SK-N-SH (cell line): ENCODE measurements around the gene JAML. TPM values are rescaled to one million over a fixed set of nuclear protein-coding genes. Genes with fewer than 3 reads are reported as not detected.

Experiments used
- CTCF ChIA-PET: fragments of 300-600, 350-600 bp; formaldehyde crosslinking; extraction: SDS; loops from one replicate; lab custom pipeline; 2021; lab: Yijun Ruan, JAX
- POLR2A ChIA-PET: fragments of 350-600 bp; sonication (Branson Sonifier 250); formaldehyde crosslinking; extraction: SDS; loops from one replicate; lab custom pipeline; 2020; ENCODE audit warnings: antibody characterized with exemption, inconsistent platforms; lab: Yijun Ruan, JAX
- DNase-seq: peaks from one replicate; pipeline ENCODE4 v3.0.0; 2012
- H2AFZ ChIP-seq: fragments of 200-600 bp; sonication (generic); 2 replicates; pipeline ENCODE4 v1.8.1; 2016; ENCODE audit warnings: antibody characterized with exemption, mild to moderate bottlenecking, low read depth
- H3F3A ChIP-seq: fragments of 200-600 bp; sonication (generic); replicated peaks from 2 replicates; pipeline ENCODE3; 2016; ENCODE audit warnings: antibody characterized with exemption, mild to moderate bottlenecking; ENCODE audit not compliant: insufficient read depth
- H3K27ac ChIP-seq, 2 experiments: fragments of 200-500 bp in 1 of 2; fragments of 200-600 bp in 1 of 2; sonication (Bioruptor generic) in 1 of 2; sonication (generic), shearing (Covaris generic) in 1 of 2; 2 replicates each; pipeline versions ENCODE4 v1.5.1 to v1.6.1; 2014 to 2016; ENCODE audit warnings: low read depth in 2 of 2, inconsistent platforms in 1 of 2, low read length in 1 of 2, mild to moderate bottlenecking in 1 of 2, mixed read lengths in 1 of 2
- H3K27me3 ChIP-seq: fragments of 200-600 bp; sonication (generic), shearing (Covaris generic); 2 replicates; pipeline ENCODE4 v1.6.1; 2016; ENCODE audit warnings: mixed run types; ENCODE audit not compliant: insufficient read depth
- H3K36me3 ChIP-seq, 2 experiments: fragments of 200-500 bp in 1 of 2; fragments of 200-600 bp in 1 of 2; sonication (Bioruptor generic) in 1 of 2; sonication (generic) in 1 of 2; replicated peaks in 1 of 2; 2 replicates each; pipeline versions ENCODE3 to v1.5.1; 2014 to 2016; ENCODE audit warnings: low read length in 1 of 2, mild to moderate bottlenecking in 1 of 2; ENCODE audit not compliant: insufficient read depth in 2 of 2, control insufficient read depth in 1 of 2
- H3K4me1 ChIP-seq, 2 experiments: fragments of 200-500 bp in 1 of 2; fragments of 200-600 bp in 1 of 2; sonication (Bioruptor generic) in 1 of 2; sonication (generic), shearing (Covaris generic) in 1 of 2; 2 replicates each; pipeline versions ENCODE4 v1.5.1 to v1.6.1; 2014 to 2016; ENCODE audit warnings: low read depth in 1 of 2, low read length in 1 of 2, mixed run types in 1 of 2; ENCODE audit not compliant: insufficient read depth in 2 of 2, control insufficient read depth in 1 of 2
- H3K4me2 ChIP-seq: fragments of 200-600 bp; sonication (generic), shearing (Covaris generic); 2 replicates; pipeline ENCODE4 v1.6.1; 2017; ENCODE audit warnings: mixed run types
- H3K4me3 ChIP-seq, 2 experiments: fragments of 200-500 bp in 1 of 2; fragments of 200-600 bp in 1 of 2; sonication (Bioruptor generic) in 1 of 2; sonication (generic), shearing (Covaris generic) in 1 of 2; 2 replicates each; pipeline versions ENCODE4 v1.5.1 to v1.8.1; 2014 to 2016; ENCODE audit warnings: low read depth in 2 of 2, inconsistent platforms in 1 of 2, low read length in 1 of 2, mild to moderate bottlenecking in 1 of 2, mixed read lengths in 1 of 2, moderate library complexity in 1 of 2
- H3K79me2 ChIP-seq: fragments of 200-600 bp; sonication (generic); 2 replicates; pipeline ENCODE4 v1.8.1; 2017; ENCODE audit warnings: mild to moderate bottlenecking; ENCODE audit not compliant: insufficient read depth
- H3K9ac ChIP-seq: fragments of 200-600 bp; sonication (generic); 2 replicates; pipeline ENCODE4 v1.6.1; 2017; ENCODE audit warnings: mixed run types
- H3K9me2 ChIP-seq: fragments of 200-600 bp; sonication (generic); 2 replicates; pipeline ENCODE4 v1.6.1; 2017; ENCODE audit warnings: mixed run types
- H3K9me3 ChIP-seq: fragments of 200-600 bp; sonication (generic); 2 replicates; pipeline ENCODE4 v1.6.1; 2017; ENCODE audit warnings: mixed run types, mild to moderate bottlenecking, moderate library complexity
- H4K20me1 ChIP-seq: fragments of 200-600 bp; sonication (generic); 2 replicates; pipeline ENCODE4 v1.6.1; 2017; ENCODE audit warnings: mild to moderate bottlenecking, mixed run types; ENCODE audit not compliant: insufficient read depth
- EP300 ChIP-seq, 2 experiments: IDR thresholded peaks; 2 replicates each; pipeline versions ENCODE4 v1.4.0 to v1.6.1; 2012; ENCODE audit warnings: borderline replicate concordance in 1 of 2, low read depth in 1 of 2, low read length in 1 of 2
- EZH2phosphoT487 ChIP-seq: fragments of 200-600 bp; sonication (generic); IDR thresholded peaks from 2 replicates; pipeline ENCODE4 v1.6.1; 2017; ENCODE audit warnings: low read depth, mixed run types, mild to moderate bottlenecking, antibody characterized with exemption, moderate library complexity, borderline replicate concordance
- FOSL2 ChIP-seq: IDR thresholded peaks from 2 replicates; pipeline ENCODE4 v1.4.0; 2012; ENCODE audit warnings: low read depth, mild to moderate bottlenecking, moderate library complexity, borderline replicate concordance
- FOXM1 ChIP-seq: IDR thresholded peaks from 2 replicates; pipeline ENCODE4 v1.4.0; 2012; ENCODE audit warnings: low read depth, mild to moderate bottlenecking
- IRF3 ChIP-seq: fragments of 150-350 bp; IDR thresholded peaks from 2 replicates; pipeline ENCODE4 v1.6.1; 2016; ENCODE audit warnings: mild to moderate bottlenecking, low read depth, low read length
- JUND ChIP-seq: IDR thresholded peaks from 2 replicates; pipeline ENCODE4 v1.4.0; 2012
- MXI1 ChIP-seq: IDR thresholded peaks from 2 replicates; pipeline ENCODE4 v1.6.1; 2012; ENCODE audit warnings: mild to moderate bottlenecking, low read depth, low read length, improper control_type of control experiment
- POLR2AphosphoS5 ChIP-seq: IDR thresholded peaks from 2 replicates; pipeline ENCODE4 v1.6.1; 2012; ENCODE audit warnings: low read depth, low read length
- RCOR1 ChIP-seq: fragments of 150-350 bp; IDR thresholded peaks from 2 replicates; pipeline ENCODE4 v1.6.1; 2017; ENCODE audit warnings: antibody characterized with exemption, low read length
- SIN3A ChIP-seq: IDR thresholded peaks from 2 replicates; pipeline ENCODE4 v1.6.1; 2012; ENCODE audit warnings: low read depth, mild to moderate bottlenecking, low read length, moderate library complexity, borderline replicate concordance
- SMC3 ChIP-seq: IDR thresholded peaks from 2 replicates; pipeline ENCODE4 v1.6.1; 2012; ENCODE audit warnings: low read depth, low read length, improper control_type of control experiment
- TCF12 ChIP-seq: IDR thresholded peaks from 2 replicates; pipeline ENCODE4 v1.4.0; 2012
- TEAD4 ChIP-seq: IDR thresholded peaks from 2 replicates; pipeline ENCODE4 v1.4.0; 2012; ENCODE audit warnings: mild to moderate bottlenecking, borderline replicate concordance; ENCODE audit not compliant: insufficient read depth
- WGBS: methylation state at CpG from one replicate; pipeline ENCODE4 v1.1.6; 2017; ENCODE audit warnings: low lambda C conversion rate; 5-methylcytosine and 5-hydroxymethylcytosine counted together
- polyA plus RNA-seq, 3 experiments: library from polyadenylated mRNA; depleted of rRNA; stranded (reverse); fragments of >200 nt; gene quantifications; 2 replicates each; pipeline ENCODE4 v1.2.3, GENCODE V29; 2012
- TF ChIP-seq, protein P1 (sequence below): fragments of 200-600 bp; sonication (generic); IDR thresholded peaks from 2 replicates; pipeline ENCODE4 v1.6.1; 2017; ENCODE audit warnings: antibody characterized with exemption, mild to moderate bottlenecking, moderate library complexity
- TF ChIP-seq, protein P2 (sequence below): IDR thresholded peaks from 2 replicates; pipeline ENCODE4; 2012
- TF ChIP-seq, protein P3 (sequence below): IDR thresholded peaks from 2 replicates; pipeline ENCODE4 v1.4.0; 2012; ENCODE audit warnings: low read depth, borderline replicate concordance

JAML gene
- polyA plus RNA-seq, 1 of the 3 experiments (the other 2 are of a cell fraction), result not detected

DNA sequence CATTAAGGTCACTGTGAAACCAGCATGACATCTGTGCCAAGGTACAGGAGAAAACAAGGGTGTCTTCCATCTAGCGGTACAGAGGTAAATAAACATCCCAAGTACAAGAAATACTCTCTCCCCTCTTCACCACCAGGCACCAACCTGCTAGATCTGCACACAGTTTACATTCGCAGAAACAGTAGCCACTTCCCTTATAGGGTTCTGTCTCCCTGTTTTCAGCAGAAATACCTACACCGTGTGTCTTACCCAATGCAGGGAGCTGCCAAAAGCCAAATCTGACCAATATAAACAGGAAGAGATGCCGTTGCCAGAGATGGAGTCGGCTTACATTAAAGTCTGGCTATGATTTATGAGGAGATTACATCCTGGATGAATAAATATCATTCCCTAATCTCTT is 73.4 kb downstream of the JAML start:
- peaks cover 46% of the 10 kb centered on the region for H3K27me3 ChIP-seq
- H4K20me1 ChIP-seq, result no peaks in the 10 kb centered on the region
- TF ChIP-seq, protein P1, sequence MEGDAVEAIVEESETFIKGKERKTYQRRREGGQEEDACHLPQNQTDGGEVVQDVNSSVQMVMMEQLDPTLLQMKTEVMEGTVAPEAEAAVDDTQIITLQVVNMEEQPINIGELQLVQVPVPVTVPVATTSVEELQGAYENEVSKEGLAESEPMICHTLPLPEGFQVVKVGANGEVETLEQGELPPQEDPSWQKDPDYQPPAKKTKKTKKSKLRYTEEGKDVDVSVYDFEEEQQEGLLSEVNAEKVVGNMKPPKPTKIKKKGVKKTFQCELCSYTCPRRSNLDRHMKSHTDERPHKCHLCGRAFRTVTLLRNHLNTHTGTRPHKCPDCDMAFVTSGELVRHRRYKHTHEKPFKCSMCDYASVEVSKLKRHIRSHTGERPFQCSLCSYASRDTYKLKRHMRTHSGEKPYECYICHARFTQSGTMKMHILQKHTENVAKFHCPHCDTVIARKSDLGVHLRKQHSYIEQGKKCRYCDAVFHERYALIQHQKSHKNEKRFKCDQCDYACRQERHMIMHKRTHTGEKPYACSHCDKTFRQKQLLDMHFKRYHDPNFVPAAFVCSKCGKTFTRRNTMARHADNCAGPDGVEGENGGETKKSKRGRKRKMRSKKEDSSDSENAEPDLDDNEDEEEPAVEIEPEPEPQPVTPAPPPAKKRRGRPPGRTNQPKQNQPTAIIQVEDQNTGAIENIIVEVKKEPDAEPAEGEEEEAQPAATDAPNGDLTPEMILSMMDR, result no peak
- TF ChIP-seq, all 33 proteins: peak for 0
- WGBS, result 65% methylated on average over 5 of the region's 5 CpGs
- ChIA-PET CTCF (interaction anchor here (0.9 to 15.5 kb wide), 3 partner anchors 20 to 47 kb away, joined by 3 to 246 read pairs (median 26); no protein-coding TSS in a partner anchor), POLR2A (no interaction called here)
- H3K9me3 ChIP-seq, result no peaks in the 10 kb centered on the region
- H3K9ac ChIP-seq, result no peak overlapping the region
- no peaks in the 10 kb centered on the region for H3K36me3 ChIP-seq
- H3K4me3 ChIP-seq, result no peak overlapping the region
- no peaks in the 10 kb centered on the region for H3K79me2 ChIP-seq
- no peak overlapping the region for H3K4me2 ChIP-seq
- H3F3A ChIP-seq, result no peaks in the 10 kb centered on the region
- no peak for DNase-seq
- no peak overlapping the region for H3K27ac ChIP-seq
- no peaks in the 10 kb centered on the region for H3K9me2 ChIP-seq
- H2AFZ ChIP-seq, result no peak overlapping the region
- peaks cover 0 to 16% of the 10 kb centered on the region in 2 experiments; a peak in 1 of 4 replicates for H3K4me1 ChIP-seq

- no peak overlapping the region for H3K9ac ChIP-seq
- H3K36me3 ChIP-seq, result no peaks in the 10 kb centered on the region
- peaks cover 0 to 14% of the 10 kb centered on the region in 2 experiments; a peak in 1 of 4 replicates for H3K4me1 ChIP-seq
- H3K4me2 ChIP-seq, result no peak overlapping the region
- no peak overlapping the region for H3K27ac ChIP-seq
- H3F3A ChIP-seq, result no peaks in the 10 kb centered on the region
- TF ChIP-seq MXI1 (no peak), TCF12 (no peak), EP300 (IDR thresholded peaks at IDR 0.05; ENCODE audit: borderline replicate concordance in 1 of 2, low read depth in 1 of 2, low read length in 1 of 2) (no peak), JUND (no peak), IRF3 (no peak), EZH2phosphoT487 (no peak), SIN3A (no peak), POLR2AphosphoS5 (no peak), FOXM1 (no peak), FOSL2 (no peak), SMC3 (no peak), TEAD4 (no peak), RCOR1 (no peak)
- TF ChIP-seq, protein P2, sequence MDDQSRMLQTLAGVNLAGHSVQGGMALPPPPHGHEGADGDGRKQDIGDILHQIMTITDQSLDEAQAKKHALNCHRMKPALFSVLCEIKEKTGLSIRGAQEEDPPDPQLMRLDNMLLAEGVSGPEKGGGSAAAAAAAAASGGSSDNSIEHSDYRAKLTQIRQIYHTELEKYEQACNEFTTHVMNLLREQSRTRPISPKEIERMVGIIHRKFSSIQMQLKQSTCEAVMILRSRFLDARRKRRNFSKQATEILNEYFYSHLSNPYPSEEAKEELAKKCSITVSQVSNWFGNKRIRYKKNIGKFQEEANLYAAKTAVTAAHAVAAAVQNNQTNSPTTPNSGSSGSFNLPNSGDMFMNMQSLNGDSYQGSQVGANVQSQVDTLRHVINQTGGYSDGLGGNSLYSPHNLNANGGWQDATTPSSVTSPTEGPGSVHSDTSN, result no peak
- TF ChIP-seq, protein P1, result no peak
- TF ChIP-seq, protein P3, sequence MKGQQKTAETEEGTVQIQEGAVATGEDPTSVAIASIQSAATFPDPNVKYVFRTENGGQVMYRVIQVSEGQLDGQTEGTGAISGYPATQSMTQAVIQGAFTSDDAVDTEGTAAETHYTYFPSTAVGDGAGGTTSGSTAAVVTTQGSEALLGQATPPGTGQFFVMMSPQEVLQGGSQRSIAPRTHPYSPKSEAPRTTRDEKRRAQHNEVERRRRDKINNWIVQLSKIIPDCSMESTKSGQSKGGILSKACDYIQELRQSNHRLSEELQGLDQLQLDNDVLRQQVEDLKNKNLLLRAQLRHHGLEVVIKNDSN, result no peak
- no peaks in the 10 kb centered on the region for H3K9me3 ChIP-seq
- ChIA-PET POLR2A (no interaction called here), CTCF (interaction anchor here (1.0 to 15.5 kb wide), 2 partner anchors 21 to 203 kb away, joined by 3 to 246 read pairs; no protein-coding TSS in a partner anchor)
- no peak for DNase-seq
- H4K20me1 ChIP-seq, result no peaks in the 10 kb centered on the region
- H3K79me2 ChIP-seq, result no peaks in the 10 kb centered on the region
- WGBS, result no CpG with 5 or more reads among the region's 1 CpG
- no peaks in the 10 kb centered on the region for H3K9me2 ChIP-seq
- peaks cover 33% of the 10 kb centered on the region; the same call in 1 of the 2 replicates for H3K27me3 ChIP-seq
- no peak overlapping the region for H2AFZ ChIP-seq
- no peak overlapping the region for H3K4me3 ChIP-seq
Measured at GRCh38 chr11:118149493-118149892, 75.3 kb downstream of the JAML start.
